GM12878 (cell line): ENCODE results near the gene RPL13A. TPM values are rescaled to one million over a fixed set of nuclear protein-coding genes. Genes with fewer than 3 reads are reported as not detected.

Source experiments
- BCL3 ChIP-seq: IDR thresholded peaks from 2 replicates; pipeline ENCODE4 v1.6.1; 2011; ENCODE audit warnings: borderline replicate concordance, low read depth, mild to moderate bottlenecking, moderate library complexity, low read length; ENCODE audit not compliant: insufficient read depth, poor library complexity, severe bottlenecking
- BMI1 ChIP-seq: fragments of 450-650 bp; IDR thresholded peaks from 2 replicates; pipeline ENCODE4 v1.6.1; 2016; ENCODE audit warnings: mild to moderate bottlenecking, moderate library complexity, borderline replicate concordance
- CBX5 ChIP-seq: sonication (generic); IDR thresholded peaks from 2 replicates; pipeline ENCODE4 v1.6.1; 2016; ENCODE audit warnings: low read depth, moderate library complexity, mild to moderate bottlenecking, inconsistent platforms
- DPF2 ChIP-seq: fragments of 450-650 bp; IDR thresholded peaks from 2 replicates; pipeline ENCODE4 v1.6.1; 2017; ENCODE audit warnings: mild to moderate bottlenecking
- E2F4 ChIP-seq: IDR thresholded peaks from 2 replicates; pipeline ENCODE4 v1.6.1; 2012; ENCODE audit warnings: low read depth, low read length, improper control_type of control experiment
- ESRRA ChIP-seq: IDR thresholded peaks from 2 replicates; pipeline ENCODE4 v1.6.1; 2012; ENCODE audit warnings: mild to moderate bottlenecking, low read length, improper control_type of control experiment
- HCFC1 ChIP-seq: fragments of 150-350 bp; IDR thresholded peaks from 2 replicates; pipeline ENCODE4 v1.6.1; 2014; ENCODE audit warnings: low read length
- MAX ChIP-seq: IDR thresholded peaks from 2 replicates; pipeline ENCODE4 v1.6.1; 2012; ENCODE audit warnings: low read depth, low read length, improper control_type of control experiment
- NR2F1 ChIP-seq: fragments of 450-650 bp; conservative IDR thresholded peaks from 2 replicates; pipeline ENCODE4 v1.6.1; 2017; ENCODE audit warnings: mild to moderate bottlenecking
- NRF1 ChIP-seq: conservative IDR thresholded peaks from 2 replicates; pipeline ENCODE4 v1.6.1; 2011; ENCODE audit warnings: mild to moderate bottlenecking, low read depth, low read length, improper control_type of control experiment
- PAX8 ChIP-seq: fragments of 450-650 bp; IDR thresholded peaks from 2 replicates; pipeline ENCODE4 v1.6.1; 2017; ENCODE audit warnings: mild to moderate bottlenecking, moderate library complexity
- POLR2A ChIP-seq: IDR thresholded peaks from 2 replicates; pipeline ENCODE4 v1.6.1; 2011; ENCODE audit warnings: low read depth, mild to moderate bottlenecking, low read length
- POLR2AphosphoS2 ChIP-seq: IDR thresholded peaks from 2 replicates; pipeline ENCODE4 v1.6.1; 2011; ENCODE audit warnings: low read depth, mild to moderate bottlenecking, low read length, improper control_type of control experiment, moderate library complexity
- POLR2AphosphoS5 ChIP-seq: IDR thresholded peaks from 2 replicates; pipeline ENCODE4 v1.6.1; 2011; ENCODE audit warnings: mild to moderate bottlenecking, low read length, inconsistent platforms
- POU2F2 ChIP-seq: IDR thresholded peaks from 3 replicates; pipeline ENCODE4 v1.6.1; 2011; ENCODE audit warnings: low read depth, mild to moderate bottlenecking, low read length, borderline replicate concordance
- SREBF1 ChIP-seq: IDR thresholded peaks from 2 replicates; pipeline ENCODE4 v1.6.1; 2012; ENCODE audit warnings: mild to moderate bottlenecking, low read length
- ZBTB11 ChIP-seq: fragments of 450-650 bp; formaldehyde crosslinking; IDR thresholded peaks from 2 replicates; pipeline ENCODE4 v1.5.0; 2022; ENCODE audit warnings: mild to moderate bottlenecking, missing genetic modification characterization
- ZBTB4 ChIP-seq: fragments of 450-650 bp; formaldehyde crosslinking; IDR thresholded peaks from 2 replicates; pipeline ENCODE4 v1.4.0; 2022; ENCODE audit warnings: mild to moderate bottlenecking, moderate library complexity
- ZNF207 ChIP-seq: fragments of 450-650 bp; IDR thresholded peaks from 2 replicates; pipeline ENCODE4 v1.6.1; 2014; ENCODE audit warnings: antibody characterized with exemption, mild to moderate bottlenecking, borderline replicate concordance
- polyA plus RNA-seq, 11 experiments: library from polyadenylated mRNA; depleted of rRNA in 4 of 11; unstranded in 6 of 11; stranded (reverse) in 5 of 11; fragments of >200 nt; fragmentation: Nextera tagmentation in 4 of 11; fragmentation: Illumina TruSeq in 1 of 11; extraction: Ambion mirVana in 4 of 11; extraction: Trizol in 1 of 11; gene quantifications; 1 replicate in 1 of 11; 2 replicates in 10 of 11; pipeline versions ENCODE4 v1.2.1 to v1.2.3, GENCODE V29; 2011 to 2016; ENCODE audit warnings: inconsistent platforms in 2 of 11, missing spikeins in 2 of 11, low read depth in 1 of 11
- total RNA-seq, 4 experiments: library from RNA; depleted of rRNA in 3 of 4; stranded (reverse); fragments of >200 nt in 3 of 4; fragmentation: Illumina TruSeq in 1 of 4; extraction: Trizol in 1 of 4; gene quantifications; 2 replicates each; pipeline versions ENCODE4 v1.2.1 to v1.2.3, GENCODE V29; 2013 to 2021

Gene RPL13A
- total and polyA plus RNA-seq, 10 of the 15 experiments (the other 5 are each of a cell fraction or from before 2014, with no cell fraction given): 1,426 to 8,961 (median 4,266) TPM

GRCh38 chr19:49469828-49470614 is 17.4 kb upstream of the RPL13A start (continued):
- no peak for TF ChIP-seq ZBTB4 (CRISPR knock-in tag)
- no peak for TF ChIP-seq ESRRA
- no peak for TF ChIP-seq BMI1
- peak; percentile 84 for TF ChIP-seq DPF2
- TF ChIP-seq ZNF207: peak; percentile 51; the same call in 1 of the 2 replicates
- TF ChIP-seq POLR2A: peak; percentile 36; the same call in 1 of the 2 replicates
- peak; percentile 82 for TF ChIP-seq BCL3
- TF ChIP-seq POLR2AphosphoS2: no peak
- no peak for TF ChIP-seq E2F4
- peak; percentile 19; the same call in 1 of the 2 replicates for TF ChIP-seq MAX
- no peak for TF ChIP-seq PAX8
- TF ChIP-seq HCFC1: no peak; the same call in 1 of the 2 replicates
- peak; percentile 61; the same call in 1 of the 2 replicates for TF ChIP-seq NR2F1
- TF ChIP-seq POLR2AphosphoS5: no peak
- TF ChIP-seq SREBF1: no peak
- no peak for TF ChIP-seq ZBTB11 (CRISPR knock-in tag)
- peak; percentile 55; the same call in 1 of the 3 replicates for TF ChIP-seq POU2F2
- no peak for TF ChIP-seq CBX5
- TF ChIP-seq NRF1: no peak
